NCI-H128 (cell line): ENCODE data around the gene GNAZ.

Experiments used
- DNase-seq: peaks from one replicate; lab custom pipeline; 2025; ENCODE audit not compliant: unreplicated experiment; lab: John Stamatoyannopoulos, UW

Gene GNAZ

GRCh38 chr22:23091760-23092159 lies 21.4 kb downstream of the GNAZ start:
- no peak for DNase-seq

DNA sequence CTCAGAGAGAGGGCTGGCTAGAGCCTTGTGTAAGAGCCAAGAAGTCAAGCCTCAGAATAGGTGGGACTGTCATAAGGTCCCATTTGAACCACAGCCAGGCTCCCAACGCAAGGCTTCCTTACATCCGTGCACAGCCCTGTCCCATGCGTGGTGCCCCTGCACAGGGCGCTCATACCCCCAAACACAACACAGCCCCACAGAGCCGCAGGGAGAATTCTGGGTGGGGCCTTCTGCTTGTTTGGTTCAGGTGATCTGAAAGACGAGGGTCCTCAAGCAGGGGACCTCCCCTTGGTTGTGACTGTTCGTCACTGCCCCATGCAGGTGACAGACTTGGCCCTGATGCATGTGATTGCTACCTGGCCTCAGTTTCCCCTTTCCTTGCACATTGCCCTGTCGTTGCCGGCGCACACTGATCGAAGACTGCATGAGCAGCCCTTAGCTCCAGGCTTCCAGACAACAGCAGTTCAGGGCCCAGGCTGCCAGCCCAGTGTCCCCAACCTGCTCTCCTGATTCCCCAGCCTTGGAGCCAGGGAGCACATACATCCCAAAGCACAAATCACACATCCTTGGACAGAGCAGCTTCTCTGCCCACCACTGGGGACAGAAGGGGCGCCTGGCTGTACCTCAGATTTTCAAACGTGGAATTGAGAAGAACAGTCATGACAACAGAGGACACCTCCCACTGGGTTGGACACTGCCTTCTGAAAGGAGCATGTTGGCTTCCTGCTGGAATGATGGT lies 22.1 kb downstream of the GNAZ start:
- DNase-seq, result no peak

DNA sequence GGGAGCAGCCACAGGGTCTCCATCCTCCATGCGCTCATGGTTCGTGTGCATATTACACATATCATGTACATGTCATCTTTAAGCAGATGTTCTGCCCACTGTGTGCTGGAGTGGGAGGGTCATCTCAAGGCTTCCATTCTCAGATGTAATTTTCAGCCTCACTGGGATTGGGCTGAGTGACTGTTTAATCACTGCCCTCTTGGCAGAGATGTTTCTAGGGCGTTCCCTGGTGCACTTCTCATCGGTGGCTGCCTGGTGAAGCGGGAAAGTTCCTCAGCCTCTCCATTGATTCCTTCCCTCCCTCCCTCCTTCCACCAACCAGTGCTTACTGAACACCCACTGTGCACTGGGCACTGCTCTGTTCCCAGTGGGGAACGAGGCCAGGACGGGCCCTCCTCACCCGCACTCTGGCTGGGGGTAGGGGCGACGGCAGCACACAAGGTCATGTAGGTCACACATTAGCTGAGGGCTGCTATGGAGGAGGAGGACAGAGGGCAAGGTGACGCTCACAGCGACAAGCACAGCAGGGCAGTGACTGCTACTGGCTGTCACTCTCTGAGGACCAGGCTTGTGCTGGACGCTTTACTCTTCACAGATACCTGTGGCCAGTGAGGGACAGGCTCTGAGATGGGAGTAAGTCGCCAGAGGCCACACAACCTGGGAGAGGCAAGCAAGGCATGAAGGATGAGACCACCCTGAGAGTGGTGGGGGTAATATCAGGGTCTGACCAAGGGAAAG lies 22.9 kb downstream of the GNAZ start:
- no peak for DNase-seq

- no peak for DNase-seq
These were observed 23.9 kb downstream of the GNAZ start for GRCh38 chr22:23094260-23094659.

GRCh38 chr22:23094695-23095681 lies 24.7 kb downstream of the GNAZ start:
- DNase-seq, result no peak

DNA sequence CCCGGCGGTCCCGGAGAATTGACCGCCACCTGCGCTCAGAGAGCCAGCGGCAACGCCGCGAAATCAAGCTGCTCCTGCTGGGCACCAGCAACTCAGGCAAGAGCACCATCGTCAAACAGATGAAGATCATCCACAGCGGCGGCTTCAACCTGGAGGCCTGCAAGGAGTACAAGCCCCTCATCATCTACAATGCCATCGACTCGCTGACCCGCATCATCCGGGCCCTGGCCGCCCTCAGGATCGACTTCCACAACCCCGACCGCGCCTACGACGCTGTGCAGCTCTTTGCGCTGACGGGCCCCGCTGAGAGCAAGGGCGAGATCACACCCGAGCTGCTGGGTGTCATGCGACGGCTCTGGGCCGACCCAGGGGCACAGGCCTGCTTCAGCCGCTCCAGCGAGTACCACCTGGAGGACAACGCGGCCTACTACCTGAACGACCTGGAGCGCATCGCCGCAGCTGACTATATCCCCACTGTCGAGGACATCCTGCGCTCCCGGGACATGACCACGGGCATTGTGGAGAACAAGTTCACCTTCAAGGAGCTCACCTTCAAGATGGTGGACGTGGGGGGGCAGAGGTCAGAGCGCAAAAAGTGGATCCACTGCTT lies 25.5 kb downstream of the GNAZ start:
- DNase-seq, result no peak

- no peak for DNase-seq
These were observed 27.3 kb downstream of the GNAZ start for GRCh38 chr22:23097412-23098229.

- no peak for DNase-seq
These were observed 27.9 kb downstream of the GNAZ start for GRCh38 chr22:23098230-23098705.

GRCh38 chr22:23098718-23099530 lies 28.6 kb downstream of the GNAZ start:
- DNase-seq, result no peak

GRCh38 chr22:23099531-23099804 lies 29.1 kb downstream of the GNAZ start:
- DNase-seq, result no peak

DNA sequence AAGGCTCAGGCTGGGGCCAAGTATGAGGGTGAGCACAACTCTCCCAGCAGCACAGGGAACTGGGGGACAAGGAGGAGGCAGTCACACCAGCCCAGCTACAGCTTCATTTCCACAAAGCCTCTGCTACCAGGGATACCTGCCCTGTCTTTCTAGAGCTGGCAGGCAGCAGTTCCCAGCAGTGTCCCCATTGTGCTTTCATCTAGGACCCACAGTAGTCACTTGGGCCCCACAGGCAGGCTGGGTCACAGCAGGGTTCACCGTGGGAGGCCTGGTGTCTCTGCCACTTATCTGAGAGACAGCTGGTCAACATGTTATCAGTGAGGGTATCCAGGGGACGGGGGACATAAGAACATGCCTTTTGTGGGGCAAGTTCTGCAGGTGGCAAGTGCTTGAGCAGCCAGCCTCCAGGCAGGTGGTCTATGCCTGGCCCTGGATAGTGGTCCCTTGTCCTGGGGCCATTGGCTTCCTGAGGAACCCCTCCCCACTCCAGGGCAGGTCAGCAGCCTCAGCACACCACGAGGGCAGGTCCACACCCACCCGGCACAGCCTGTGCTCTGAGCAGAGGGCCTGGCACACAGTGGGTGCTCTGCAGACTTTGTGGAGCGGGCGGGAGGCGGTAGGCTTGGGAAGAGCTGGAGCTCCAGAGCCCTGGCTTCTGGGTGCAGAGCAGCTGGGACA lies 29.9 kb downstream of the GNAZ start:
- no peak for DNase-seq

DNA sequence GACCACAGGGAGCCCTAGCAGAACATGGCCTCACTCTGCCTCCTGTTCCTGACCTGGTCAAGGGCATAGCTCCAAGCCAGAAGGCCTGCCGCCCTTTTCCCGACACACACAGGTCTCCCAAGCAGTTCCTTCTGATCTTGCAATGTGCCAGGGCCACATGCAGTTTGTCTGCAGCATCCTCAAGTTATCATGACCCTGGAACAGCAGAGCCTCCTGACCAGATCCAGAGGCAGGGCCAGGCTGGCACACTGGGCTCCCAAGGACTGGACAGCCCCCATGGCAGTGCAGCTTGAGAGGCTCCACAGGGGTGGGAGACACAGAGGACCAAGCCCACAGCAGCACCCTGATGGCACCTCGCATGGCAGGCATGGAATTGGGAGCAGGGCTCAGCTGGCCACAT lies 31.2 kb downstream of the GNAZ start:
- DNase-seq, result no peak

DNA sequence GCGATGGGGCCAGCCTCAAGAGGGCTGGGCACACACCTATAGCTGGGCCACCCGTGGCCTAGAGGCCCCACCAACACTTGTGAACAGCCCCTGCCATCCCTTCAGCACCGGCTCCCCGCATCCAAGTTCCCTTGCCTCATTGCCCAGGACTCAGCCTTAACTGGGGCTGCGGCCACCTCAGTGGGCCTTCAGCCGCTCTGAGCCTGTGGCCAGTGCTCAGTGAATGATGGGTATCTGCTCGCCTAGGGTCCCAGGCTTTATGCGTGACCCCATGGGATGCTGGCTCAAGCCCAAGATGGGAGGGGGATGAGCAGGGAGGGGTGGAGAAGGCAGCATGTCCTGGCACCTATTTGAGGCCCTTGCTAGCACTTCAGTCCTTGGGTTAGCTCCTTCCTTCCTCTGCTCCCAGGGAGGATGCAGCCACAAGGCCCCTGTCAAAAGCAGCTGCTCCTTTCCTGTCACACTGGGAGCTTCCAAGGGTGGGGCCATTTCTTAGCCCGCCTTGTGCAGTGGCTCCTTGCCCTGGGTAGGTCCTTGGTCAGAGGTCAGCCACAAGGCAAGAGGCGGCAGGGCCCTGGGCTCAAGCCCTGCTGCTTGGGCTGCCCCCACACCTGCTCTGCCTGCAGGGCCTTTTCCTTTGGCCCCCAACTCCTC lies 31.8 kb downstream of the GNAZ start:
- no peak for DNase-seq

DNA sequence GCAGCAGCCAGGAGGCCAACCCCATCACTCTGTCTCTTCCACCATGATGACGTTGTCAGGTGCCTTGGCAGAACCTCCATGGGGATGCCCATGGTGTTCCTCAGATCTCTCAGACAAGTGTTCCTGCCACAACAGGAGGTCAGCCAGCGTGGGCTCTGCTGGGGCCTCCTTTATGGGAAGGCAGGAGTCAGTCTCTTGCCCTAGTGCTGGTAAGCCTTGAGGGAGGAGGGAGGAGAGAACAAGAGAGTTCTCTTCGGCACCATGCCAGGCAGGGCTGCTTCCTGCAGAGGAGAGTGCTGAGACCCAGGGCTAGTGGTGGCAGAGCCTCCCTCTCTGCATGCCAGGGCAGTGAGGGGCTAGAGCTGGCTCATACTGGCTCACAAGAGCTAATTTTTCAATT lies 32.5 kb downstream of the GNAZ start:
- no peak for DNase-seq

GRCh38 chr22:23103199-23103954 lies 33.1 kb downstream of the GNAZ start:
- DNase-seq, result no peak

DNA sequence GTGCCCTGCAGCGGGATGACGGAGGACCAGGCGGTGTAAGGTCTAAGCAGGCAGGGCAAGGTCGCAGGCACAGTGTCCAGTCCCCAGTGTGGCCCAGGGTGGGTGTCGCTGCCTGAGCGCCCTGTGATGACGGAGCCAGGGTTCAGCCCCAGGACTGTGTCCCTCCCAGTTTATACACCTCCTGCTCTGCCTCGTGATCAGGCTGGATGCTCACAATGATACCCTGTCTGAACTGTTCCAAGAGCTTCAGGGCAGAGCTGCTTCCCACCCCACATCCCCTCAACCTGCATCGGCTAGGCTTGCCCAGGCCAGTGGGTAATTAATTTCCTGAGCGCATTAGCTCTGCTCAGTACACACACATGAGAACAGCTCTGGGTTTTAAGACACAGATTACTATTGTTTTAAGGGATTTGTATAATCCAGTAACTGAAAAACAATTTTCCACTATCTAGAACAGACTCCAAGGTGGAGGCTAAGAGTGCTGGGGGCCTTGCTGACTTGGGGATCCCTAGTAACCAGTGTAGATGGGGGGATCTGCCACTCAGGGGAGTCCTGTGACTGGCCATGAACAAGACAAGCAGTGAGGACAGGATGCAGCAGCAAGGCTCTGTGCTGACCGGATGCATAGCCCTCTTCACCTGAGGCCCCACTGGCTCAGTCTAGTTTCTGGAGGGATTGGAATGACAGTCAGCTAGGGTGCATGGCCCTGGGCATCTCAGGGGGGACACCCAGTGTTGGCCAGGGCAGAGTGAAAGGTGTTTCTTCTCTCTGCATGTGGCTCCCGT lies 34.1 kb downstream of the GNAZ start:
- no peak for DNase-seq

GRCh38 chr22:23105304-23105703 lies 35.0 kb downstream of the GNAZ start:
- DNase-seq, result no peak
